ENCODE measurements around the gene SLC28A1. TPM values are rescaled to one million over a fixed set of nuclear protein-coding genes. Genes with fewer than 3 reads are reported as not detected.
"Not testable (repeated sequence)": the region's sequence is repeated elsewhere in the genome, so short reads cannot be mapped to it uniquely, and the experiment has no call there.

The SLC28A1 gene
- total RNA-seq, 1 donor from 2014 or later, result not detected

- no peak for DNase-seq
Measured at GRCh38 chr15:84910928-84911623, 26.6 kb downstream of the SLC28A1 start.

DNA sequence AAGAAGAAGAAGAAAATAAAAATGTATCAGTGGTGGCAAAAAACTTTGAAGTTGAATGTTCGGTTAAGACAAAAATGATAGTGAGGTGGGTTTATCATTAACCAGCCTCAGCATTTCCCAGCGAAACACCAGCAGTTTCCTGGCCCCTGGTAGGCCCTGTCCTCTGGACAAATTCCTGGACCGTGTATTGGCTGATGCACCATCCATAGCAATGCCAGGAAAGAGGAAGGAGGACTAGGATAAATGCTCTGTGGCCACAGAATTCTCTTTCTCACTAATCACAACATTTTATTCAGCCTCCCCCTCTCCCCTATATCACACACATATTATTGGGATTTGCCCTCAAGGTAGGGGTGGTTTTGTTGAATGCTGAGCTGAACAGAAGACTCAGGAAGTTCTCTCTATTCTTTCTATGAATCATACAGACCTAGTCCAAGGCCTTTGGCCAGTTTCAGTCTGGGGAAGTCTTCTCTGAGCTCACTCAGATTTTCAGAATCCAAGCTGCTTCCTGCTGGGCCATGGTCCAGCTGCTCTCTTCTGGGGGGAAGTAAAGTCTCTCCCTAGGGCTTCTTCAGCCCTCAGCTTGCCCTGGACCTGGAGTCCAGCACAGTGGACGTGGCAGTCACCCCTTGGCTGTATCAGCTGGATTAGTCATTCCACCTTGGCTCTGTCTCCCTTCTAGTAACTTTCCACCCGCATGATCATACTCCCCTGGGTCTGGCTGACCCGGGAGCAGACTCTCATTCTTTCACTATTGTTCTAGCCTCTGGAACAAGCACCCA is 27.6 kb downstream of the SLC28A1 start:
- DNase-seq, result no peak

DNA sequence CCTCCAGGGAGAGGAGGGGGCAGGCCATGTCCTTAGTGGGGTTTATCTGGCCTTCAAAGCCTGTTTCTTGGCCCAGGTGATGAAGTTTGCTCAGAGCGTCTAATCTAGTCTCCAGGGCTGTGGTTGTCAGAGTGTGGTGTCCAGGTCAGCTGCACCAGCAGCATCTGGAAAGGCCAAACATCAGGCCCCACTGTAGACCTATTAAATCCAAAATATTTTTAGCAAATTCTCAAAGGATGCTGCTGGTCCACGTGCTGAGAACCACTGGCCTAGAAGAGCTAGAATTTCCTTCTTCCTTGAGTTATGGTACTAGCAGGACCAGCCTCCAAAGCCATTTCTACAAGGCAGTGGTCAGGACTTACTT is 28.9 kb downstream of the SLC28A1 start:
- no peak for DNase-seq

GRCh38 chr15:84914351-84914750 is 29.9 kb downstream of the SLC28A1 start:
- no peak for DNase-seq

DNA sequence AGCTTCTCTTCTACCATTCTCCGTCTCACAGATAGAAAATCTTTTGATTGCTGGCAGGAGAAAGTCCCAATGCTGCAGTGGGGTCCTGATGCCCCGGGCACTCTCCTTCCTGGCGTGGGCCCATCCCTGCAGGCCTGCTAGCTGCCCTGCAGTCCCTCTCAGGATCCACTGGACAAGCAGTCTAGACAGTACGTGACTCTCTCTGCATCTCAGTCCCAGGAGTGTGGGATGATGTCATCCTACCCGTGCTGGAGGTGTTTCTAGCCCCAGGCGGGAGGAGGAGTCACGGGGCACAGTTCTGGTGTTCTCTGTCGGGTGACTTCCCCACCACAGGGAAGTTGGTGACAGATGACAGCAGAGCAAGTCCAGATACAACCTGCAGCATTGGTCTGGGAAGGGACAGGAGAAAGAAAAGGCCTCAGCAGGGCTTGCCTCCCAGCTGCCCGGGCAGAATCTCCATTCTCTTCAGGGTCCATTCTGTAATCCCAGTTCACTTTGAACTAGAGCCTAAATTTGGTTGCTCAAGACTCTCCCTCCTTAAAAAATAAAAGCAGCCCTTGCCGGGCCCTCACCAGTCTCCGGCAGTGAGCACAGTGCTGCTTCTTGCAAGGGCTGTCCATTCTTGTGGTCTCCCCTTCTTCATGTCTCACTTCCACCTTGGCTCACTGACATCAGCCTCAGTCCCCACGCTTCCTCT is 30.6 kb downstream of the SLC28A1 start:
- no peak for DNase-seq

DNA sequence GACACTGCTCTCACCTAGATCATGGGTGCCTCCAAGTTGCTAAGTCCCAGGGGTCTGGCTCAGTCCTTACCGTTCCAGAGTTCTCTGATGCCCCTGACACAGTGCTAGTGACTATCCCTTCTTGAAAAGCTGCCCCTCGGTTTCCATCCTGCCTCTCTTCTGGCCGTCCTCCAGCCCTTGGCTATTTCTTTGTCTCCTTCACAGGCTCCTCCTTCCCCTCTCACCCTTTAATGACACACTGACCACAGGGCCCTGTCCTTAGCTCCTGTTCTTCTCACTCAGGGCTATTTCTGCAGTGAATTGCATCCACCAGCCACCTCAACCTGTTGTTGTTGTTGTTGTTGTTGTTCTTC is 31.1 kb downstream of the SLC28A1 start:
- no peak for DNase-seq

DNA sequence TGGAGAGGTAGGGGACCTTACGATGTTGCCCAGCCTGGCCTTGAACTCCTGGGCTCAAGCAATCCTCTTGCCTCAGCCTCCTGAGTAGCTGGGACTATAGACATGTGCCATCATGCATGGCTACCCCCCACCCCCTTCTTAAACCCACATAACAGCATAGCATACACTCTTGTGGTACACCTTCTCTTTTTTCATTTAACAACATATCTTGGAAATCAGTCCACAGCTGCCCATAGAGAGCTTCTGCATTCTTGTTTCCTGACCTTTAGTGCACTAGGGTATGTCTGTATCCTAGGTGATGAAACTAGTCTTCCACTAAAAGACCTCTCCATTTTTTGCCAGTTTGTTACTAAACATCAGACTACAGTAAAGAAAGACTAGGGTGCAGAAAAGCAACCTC is 33.0 kb downstream of the SLC28A1 start:
- no peak for DNase-seq

- no peak for DNase-seq
Measured at GRCh38 chr15:84919106-84919667, 34.7 kb downstream of the SLC28A1 start.

DNA sequence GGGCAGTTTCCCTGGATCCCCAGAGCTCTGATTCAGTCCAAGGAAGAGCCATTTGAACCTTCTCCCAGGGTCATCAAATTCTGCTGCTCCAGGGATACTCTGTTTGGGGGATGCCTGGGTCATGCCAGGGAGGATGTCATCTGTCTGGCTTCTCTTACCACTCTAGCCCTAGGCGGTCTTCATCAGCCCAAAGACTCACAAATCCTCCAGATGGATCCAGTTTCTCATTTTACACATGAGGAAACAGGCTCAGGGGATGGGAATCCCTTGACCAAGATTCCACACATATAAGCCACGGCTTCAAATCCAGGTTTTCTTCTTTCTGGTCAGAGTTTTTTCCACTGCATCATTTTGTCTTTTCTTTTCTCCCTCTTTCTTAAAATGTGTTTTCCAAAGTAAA is 36.7 kb downstream of the SLC28A1 start:
- no peak for DNase-seq

GRCh38 chr15:84922530-84922929 is 38.1 kb downstream of the SLC28A1 start:
- DNase-seq, result no peak

GRCh38 chr15:84924077-84924731 is 39.7 kb downstream of the SLC28A1 start:
- no peak for DNase-seq

DNA sequence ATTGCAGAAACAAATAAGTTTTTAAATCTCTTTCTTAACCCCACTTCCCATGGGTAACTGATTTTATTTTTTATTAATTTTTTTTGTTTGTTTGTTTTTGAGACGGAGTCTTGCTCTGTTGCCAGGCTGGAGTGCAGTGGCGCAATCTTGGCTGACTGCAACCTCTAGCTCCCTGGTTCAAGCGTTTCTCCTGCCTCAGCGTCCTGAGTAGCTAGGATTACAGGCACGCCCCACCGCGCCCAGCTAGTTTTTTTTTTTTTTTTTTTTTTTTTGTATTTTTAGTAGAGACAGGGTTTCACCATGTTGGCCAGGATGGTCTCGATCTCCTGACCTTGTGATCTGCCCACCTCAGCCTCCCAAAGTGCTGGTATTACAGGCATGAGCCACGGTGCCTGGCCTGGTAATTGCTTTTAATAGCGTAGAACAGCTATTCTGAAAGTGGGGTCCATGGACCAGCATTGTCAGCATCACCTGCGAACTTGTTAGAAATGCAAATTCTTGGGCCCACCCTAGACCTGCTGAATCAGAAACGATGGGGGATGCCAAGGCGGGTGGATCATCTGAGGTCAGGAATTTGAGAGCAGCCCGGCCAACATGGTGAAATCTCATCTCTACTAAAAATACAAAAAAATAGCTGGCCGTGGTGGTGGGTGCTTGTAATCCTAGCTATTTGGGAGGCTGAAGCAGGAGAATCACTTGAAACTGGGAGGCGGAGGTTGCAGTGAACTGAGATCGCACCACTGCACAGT is 40.5 kb downstream of the SLC28A1 start:
- not testable (repeated sequence) for DNase-seq

GRCh38 chr15:84925906-84926305 is 41.4 kb downstream of the SLC28A1 start:
- no peak for DNase-seq

DNA sequence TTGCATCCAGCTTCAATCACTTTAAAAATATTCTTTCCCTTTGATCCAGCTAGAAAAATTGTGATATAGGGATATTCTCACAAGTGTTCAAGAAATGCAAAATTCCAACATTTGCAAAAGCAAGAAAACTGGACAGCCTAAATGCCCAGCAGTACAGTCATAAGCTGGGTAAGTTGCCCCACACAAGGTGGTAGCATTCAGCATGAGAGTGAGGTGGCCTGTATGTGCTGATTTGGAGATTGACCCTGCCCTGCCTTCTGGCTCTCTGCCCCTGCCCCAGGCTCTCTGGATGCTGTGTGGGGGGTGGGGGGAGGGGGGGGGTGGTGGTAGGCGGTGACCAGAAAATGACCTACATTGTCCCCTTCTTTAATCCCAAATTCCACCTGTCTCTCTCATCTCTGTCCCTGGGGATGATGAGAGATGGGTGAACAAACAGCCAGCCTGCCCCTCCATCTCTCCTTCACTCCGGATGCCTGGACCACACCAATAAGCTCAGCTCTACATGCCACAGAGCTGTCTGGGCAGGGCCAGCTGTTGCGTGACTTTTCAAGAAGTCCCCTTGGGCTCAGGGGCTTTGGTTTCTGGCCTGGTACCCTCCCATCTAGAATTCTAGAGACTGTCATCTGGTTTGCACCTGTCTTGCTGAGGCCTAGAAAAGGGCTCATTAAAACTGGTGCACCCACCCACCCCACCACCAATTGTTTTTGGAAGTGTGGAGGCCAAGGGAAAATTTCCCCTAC is 42.2 kb downstream of the SLC28A1 start:
- no peak for DNase-seq

GRCh38 chr15:84928843-84929168 is 44.3 kb downstream of the SLC28A1 start:
- no peak for DNase-seq

- DNase-seq, result no peak
Measured at GRCh38 chr15:84929795-84930603, 45.5 kb downstream of the SLC28A1 start.

- no peak for DNase-seq
Measured at GRCh38 chr15:84934942-84935729, 50.7 kb downstream of the SLC28A1 start.

- peak; percentile 14 for DNase-seq
Measured at GRCh38 chr15:84937144-84937543, 52.7 kb downstream of the SLC28A1 start.

GRCh38 chr15:84938726-84939125 is 54.3 kb downstream of the SLC28A1 start:
- no peak for DNase-seq

DNA sequence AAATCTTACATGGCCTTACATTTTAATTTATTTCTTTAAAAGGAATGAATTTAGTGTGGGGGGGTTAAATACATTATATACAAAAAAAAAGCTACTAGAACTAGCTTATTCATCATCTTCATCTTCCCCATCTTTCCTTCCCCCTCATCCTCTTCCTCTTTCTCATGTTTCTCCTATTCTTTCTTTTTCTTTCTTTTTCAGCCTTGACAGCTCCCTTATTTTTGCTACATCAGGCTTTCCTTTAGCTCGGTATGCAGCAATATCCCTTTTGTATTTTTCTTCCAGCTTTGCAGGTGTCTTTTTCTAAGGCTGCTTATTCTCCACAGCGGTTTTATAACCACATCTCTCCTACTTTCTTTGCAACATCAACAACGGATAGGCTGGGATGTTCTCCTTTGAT is 55.9 kb downstream of the SLC28A1 start:
- no peak for DNase-seq

Data from occipital lobe (tissue), 2 donors.